ENCODE measurements around the gene SLC1A1. TPM values are rescaled to one million over a fixed set of nuclear protein-coding genes. Genes with fewer than 3 reads are reported as not detected.

The SLC1A1 gene
- total and polyA plus RNA-seq, 2 experiments from 2014 or later, result 3.7 to 8.2 TPM

- no peaks in the 10 kb centered on the region for H3K27me3 ChIP-seq (ENCODE audit: insufficient read depth)
- H3K4me1 Mint-ChIP-seq, result peaks cover 5% of the 10 kb centered on the region
- H3K36me3 Mint-ChIP-seq (ENCODE audit: low read depth), result no peaks in the 10 kb centered on the region
- H3K4me2 ChIP-seq, result no peak overlapping the region
- H3K9me2 ChIP-seq (ENCODE audit: insufficient read depth), result no peaks in the 10 kb centered on the region
- H3K36me3 ChIP-seq (ENCODE audit: insufficient read depth), result no peaks in the 10 kb centered on the region
- no peak overlapping the region for H2AFZ ChIP-seq
- H3K4me1 ChIP-seq (ENCODE audit: insufficient read depth), result peaks cover 3% of the 10 kb centered on the region; the same call in 1 of the 2 replicates
- H4K20me1 ChIP-seq (replicated peaks; ENCODE audit: insufficient read depth), result no peaks in the 10 kb centered on the region
- H3K4me3 Mint-ChIP-seq, result no peak overlapping the region
- H3K27ac Mint-ChIP-seq, result no peak overlapping the region
- H3F3A ChIP-seq (replicated peaks; ENCODE audit: low read depth), result no peaks in the 10 kb centered on the region
- DNase-seq (ENCODE audit: low spot score), result no peak
- no peak overlapping the region for H3K4me3 ChIP-seq
- TF ChIP-seq NANOG (IDR thresholded peaks at IDR 0.05; ENCODE audit: borderline replicate concordance) (no peak), STAT1 (IDR thresholded peaks at IDR 0.05; ENCODE audit: unreplicated experiment) (no peak), EZH2 (IDR thresholded peaks at IDR 0.05; ENCODE audit: low read depth, unreplicated experiment) (no peak), ZNF462 (CRISPR knock-in tag; IDR thresholded peaks at IDR 0.05) (no peak), JUNB (IDR thresholded peaks at IDR 0.05; ENCODE audit: unreplicated experiment) (no peak), ZNF114 (CRISPR knock-in tag; IDR thresholded peaks at IDR 0.05) (no peak), REST (IDR thresholded peaks at IDR 0.05; ENCODE audit: unreplicated experiment) (no peak), ETS1 (IDR thresholded peaks at IDR 0.05) (no peak), ZNF331 (CRISPR knock-in tag; IDR thresholded peaks at IDR 0.05; ENCODE audit: low read depth) (no peak), CTCF (conservative IDR thresholded peaks at IDR 0.05; ENCODE audit: low read depth in 2 of 2) (no peak), POLR2AphosphoS5 (IDR thresholded peaks at IDR 0.05; ENCODE audit: low read depth) (no peak), EZH2phosphoT487 (IDR thresholded peaks at IDR 0.05; ENCODE audit: unreplicated experiment) (no peak), CREB1 (CRISPR knock-in tag; IDR thresholded peaks at IDR 0.05; ENCODE audit: low read depth) (no peak)
- H3K9me3 Mint-ChIP-seq, result no peaks in the 10 kb centered on the region; the same call in 2 of the 3 replicates
- no peak for ATAC-seq
- peaks cover 2% of the 10 kb centered on the region for H3K27me3 Mint-ChIP-seq (ENCODE audit: insufficient read depth, low read depth, poor library complexity)
- H3K79me2 ChIP-seq (replicated peaks; ENCODE audit: insufficient read depth), result no peaks in the 10 kb centered on the region
- H3K27ac ChIP-seq (ENCODE audit: low read depth), result no peak overlapping the region
These were observed 88.7 kb downstream of the SLC1A1 start for GRCh38 chr9:4579001-4579400.
